MM.1S (cell line): Measurements from ENCODE around the gene ANKRD1.

Experiments used
- DNase-seq: peaks from one replicate; pipeline ENCODE4 v3.0.0-alpha.2; 2015
- H2AFZ ChIP-seq: fragments of 300-600 bp; sonication (generic); 2 replicates; pipeline ENCODE4 v1.6.0; 2016; ENCODE audit warnings: antibody characterized with exemption, low read length
- H3F3A ChIP-seq: fragments of 300-600 bp; sonication (generic); 2 replicates; pipeline ENCODE4 v1.6.1; 2016; ENCODE audit warnings: mild to moderate bottlenecking, antibody characterized with exemption, low read length, moderate library complexity, mixed read lengths; ENCODE audit not compliant: insufficient read depth
- H3K27ac ChIP-seq: fragments of 300-600 bp; sonication (generic); 2 replicates; pipeline ENCODE4 v1.5.1; 2016; ENCODE audit warnings: mild to moderate bottlenecking, low read length
- H3K27me3 ChIP-seq: fragments of 300-600 bp; sonication (generic); replicated peaks from 2 replicates; pipeline ENCODE4 v1.6.0; 2016; ENCODE audit warnings: low read length; ENCODE audit not compliant: insufficient read depth
- H3K36me3 ChIP-seq: fragments of 300-600 bp; sonication (generic); replicated peaks from 2 replicates; pipeline ENCODE4 v1.6.1; 2016; ENCODE audit warnings: mild to moderate bottlenecking, low read length, mixed read lengths; ENCODE audit not compliant: insufficient read depth
- H3K4me1 ChIP-seq: fragments of 300-600 bp; sonication (generic); 2 replicates; pipeline ENCODE4 v1.6.1; 2016; ENCODE audit warnings: low read length, mixed read lengths
- H3K4me2 ChIP-seq: fragments of 300-600 bp; sonication (generic); 2 replicates; pipeline ENCODE4 v1.6.0; 2016; ENCODE audit warnings: low read depth, low read length
- H3K4me3 ChIP-seq: fragments of 300-600 bp; sonication (generic); 2 replicates; pipeline ENCODE4 v1.5.1; 2016; ENCODE audit warnings: low read length, mixed read lengths
- H3K79me2 ChIP-seq: fragments of 300-600 bp; sonication (generic); 2 replicates; pipeline ENCODE4 v1.6.1; 2016; ENCODE audit warnings: mixed run types, low read length, mixed read lengths
- H3K9ac ChIP-seq: fragments of 300-600 bp; sonication (generic); 2 replicates; pipeline ENCODE4 v1.6.1; 2016; ENCODE audit warnings: low read length, mixed read lengths
- H3K9me2 ChIP-seq: fragments of 300-600 bp; sonication (generic); replicated peaks from 2 replicates; pipeline ENCODE4 v1.6.1; 2016; ENCODE audit warnings: mild to moderate bottlenecking, low read length, mixed read lengths; ENCODE audit not compliant: insufficient read depth
- H3K9me3 ChIP-seq: fragments of 300-600 bp; sonication (generic); replicated peaks from 2 replicates; pipeline ENCODE4 v1.6.1; 2016; ENCODE audit warnings: mild to moderate bottlenecking, low read length, mixed read lengths; ENCODE audit not compliant: insufficient read depth
- H4K20me1 ChIP-seq: fragments of 300-600 bp; sonication (generic); 2 replicates; pipeline ENCODE4 v1.6.1; 2016; ENCODE audit warnings: mild to moderate bottlenecking, low read length, moderate library complexity, mixed read lengths; ENCODE audit not compliant: insufficient read depth
- CTCF ChIP-seq: fragments of 300-600 bp; sonication (generic); IDR thresholded peaks from 2 replicates; pipeline ENCODE4 v1.5.1; 2016; ENCODE audit warnings: antibody characterized with exemption, low read length, mixed read lengths
- EZH2 ChIP-seq: fragments of 300-600 bp; sonication (generic); optimal IDR thresholded peaks from 2 replicates; pipeline ENCODE3; 2017; ENCODE audit warnings: low read depth, mild to moderate bottlenecking, antibody characterized with exemption, low read length, mixed read lengths
- EZH2phosphoT487 ChIP-seq: fragments of 300-600 bp; sonication (generic); IDR thresholded peaks from 2 replicates; pipeline ENCODE4 v1.6.1; 2018; ENCODE audit warnings: antibody characterized with exemption, low read length

The ANKRD1 gene

GRCh38 chr10:90912174-90912573 lies 8.7 kb downstream of the ANKRD1 start:
- Histone ChIP-seq H3K36me3 (no peaks in the 10 kb centered on the region), H3K79me2 (no peaks in the 10 kb centered on the region), H3K4me2 (no peak overlapping the region), H3K27me3 (no peaks in the 10 kb centered on the region), H3K9me3 (no peaks in the 10 kb centered on the region), H3K9ac (no peak overlapping the region), H3K4me3 (no peak overlapping the region), H4K20me1 (no peaks in the 10 kb centered on the region), H3F3A (no peaks in the 10 kb centered on the region), H3K27ac (no peak overlapping the region), H3K4me1 (no peaks in the 10 kb centered on the region), H3K9me2 (no peaks in the 10 kb centered on the region), H2AFZ (no peak overlapping the region)
- no peak for DNase-seq
- TF ChIP-seq EZH2phosphoT487 (no peak), EZH2 (no peak), CTCF (no peak)

- Histone ChIP-seq H3K4me2 (peak overlapping the region; percentile 4; the same call in 1 of the 2 replicates), H3K36me3 (no peaks in the 10 kb centered on the region), H3K27me3 (no peaks in the 10 kb centered on the region), H2AFZ (no peak overlapping the region), H4K20me1 (no peaks in the 10 kb centered on the region), H3K4me1 (no peaks in the 10 kb centered on the region), H3K27ac (no peak overlapping the region), H3K9me3 (no peaks in the 10 kb centered on the region), H3K79me2 (no peaks in the 10 kb centered on the region), H3K4me3 (no peak overlapping the region), H3K9me2 (no peaks in the 10 kb centered on the region), H3K9ac (no peak overlapping the region), H3F3A (no peaks in the 10 kb centered on the region)
- TF ChIP-seq EZH2phosphoT487 = no peak
- peak; percentile 73 for TF ChIP-seq CTCF
- peak; percentile 80 for DNase-seq
Measured at GRCh38 chr10:90911133-90912051, 9.5 kb downstream of the ANKRD1 start.

GRCh38 chr10:90906596-90906995 lies 14.3 kb downstream of the ANKRD1 start:
- Histone ChIP-seq H3F3A (no peaks in the 10 kb centered on the region), H3K9ac (no peak overlapping the region), H3K79me2 (no peaks in the 10 kb centered on the region), H4K20me1 (no peaks in the 10 kb centered on the region), H2AFZ (no peak overlapping the region), H3K27ac (no peak overlapping the region), H3K36me3 (no peaks in the 10 kb centered on the region), H3K4me2 (no peak overlapping the region), H3K9me3 (no peaks in the 10 kb centered on the region), H3K4me3 (no peak overlapping the region), H3K4me1 (no peaks in the 10 kb centered on the region), H3K27me3 (no peaks in the 10 kb centered on the region), H3K9me2 (no peaks in the 10 kb centered on the region)
- DNase-seq = no peak
- TF ChIP-seq EZH2 (no peak), CTCF (no peak), EZH2phosphoT487 (no peak)
